ENCODE data around the gene CLTCL1.

DNA sequence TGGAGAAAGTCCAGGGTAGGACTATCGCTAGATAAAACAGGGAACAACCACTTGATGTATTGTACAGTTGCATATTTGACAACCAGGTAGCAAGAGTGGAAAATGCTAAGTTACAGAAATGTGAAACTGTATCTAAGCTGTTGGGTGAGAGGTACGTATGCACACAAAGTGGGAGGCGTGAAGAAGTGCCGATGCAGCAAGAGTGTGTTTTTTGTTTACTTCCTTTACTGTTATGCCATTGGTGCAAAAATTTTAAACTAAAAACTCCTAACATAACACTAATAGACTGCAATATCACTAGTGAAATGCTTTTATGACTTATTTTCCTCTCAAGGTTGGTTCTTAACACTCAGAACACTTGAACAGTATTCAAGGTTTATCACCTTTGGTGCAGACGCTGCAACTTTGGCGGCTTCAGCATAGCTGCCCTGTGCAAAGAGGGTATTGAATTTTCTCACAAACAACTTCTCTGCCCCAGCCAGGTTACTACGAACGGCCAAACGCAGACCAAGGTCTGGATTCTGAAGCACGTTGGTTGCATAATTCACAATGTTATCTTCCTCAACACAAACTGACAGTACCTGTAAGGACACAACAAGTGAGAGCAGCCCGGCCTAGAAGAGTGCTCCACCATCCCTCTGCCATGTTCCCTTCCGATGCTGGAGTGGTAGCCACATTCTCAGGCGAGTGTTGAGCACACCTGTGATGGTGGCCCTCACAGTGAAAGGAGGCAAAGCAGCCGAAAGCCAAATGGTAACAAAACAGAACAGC, 57.2 kb downstream of the CLTCL1 start:
- TF ChIP-seq, protein P1, sequence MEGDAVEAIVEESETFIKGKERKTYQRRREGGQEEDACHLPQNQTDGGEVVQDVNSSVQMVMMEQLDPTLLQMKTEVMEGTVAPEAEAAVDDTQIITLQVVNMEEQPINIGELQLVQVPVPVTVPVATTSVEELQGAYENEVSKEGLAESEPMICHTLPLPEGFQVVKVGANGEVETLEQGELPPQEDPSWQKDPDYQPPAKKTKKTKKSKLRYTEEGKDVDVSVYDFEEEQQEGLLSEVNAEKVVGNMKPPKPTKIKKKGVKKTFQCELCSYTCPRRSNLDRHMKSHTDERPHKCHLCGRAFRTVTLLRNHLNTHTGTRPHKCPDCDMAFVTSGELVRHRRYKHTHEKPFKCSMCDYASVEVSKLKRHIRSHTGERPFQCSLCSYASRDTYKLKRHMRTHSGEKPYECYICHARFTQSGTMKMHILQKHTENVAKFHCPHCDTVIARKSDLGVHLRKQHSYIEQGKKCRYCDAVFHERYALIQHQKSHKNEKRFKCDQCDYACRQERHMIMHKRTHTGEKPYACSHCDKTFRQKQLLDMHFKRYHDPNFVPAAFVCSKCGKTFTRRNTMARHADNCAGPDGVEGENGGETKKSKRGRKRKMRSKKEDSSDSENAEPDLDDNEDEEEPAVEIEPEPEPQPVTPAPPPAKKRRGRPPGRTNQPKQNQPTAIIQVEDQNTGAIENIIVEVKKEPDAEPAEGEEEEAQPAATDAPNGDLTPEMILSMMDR (IDR thresholded peaks at IDR 0.05 in 4 of 5, conservative IDR thresholded peaks at IDR 0.05 in 1 of 5), result no peak
- no peak for TF ChIP-seq POLR2A (IDR thresholded peaks at IDR 0.05)

Measured in gastrocnemius medialis (tissue), 4 donors.